Loucy (cell line): ENCODE results near the gene LRRC1.

Experiments
- H2AFZ ChIP-seq: fragments of 200-600 bp; sonication (generic); 2 replicates; pipeline ENCODE4 v1.6.0; 2016; ENCODE audit warnings: antibody characterized with exemption, mild to moderate bottlenecking, low read length, moderate library complexity
- H3F3A ChIP-seq: fragments of 200-600 bp; 2 replicates; pipeline ENCODE4 v1.6.0; 2016; ENCODE audit warnings: antibody characterized with exemption, low read depth, mild to moderate bottlenecking
- H3K27me3 ChIP-seq: fragments of 200-600 bp; sonication (generic); 2 replicates; pipeline ENCODE4 v1.6.1; 2014; ENCODE audit warnings: low read length, mild to moderate bottlenecking; ENCODE audit not compliant: insufficient read depth, poor library complexity, severe bottlenecking
- H3K36me3 ChIP-seq: fragments of 200-600 bp; sonication (generic); 2 replicates; pipeline ENCODE4 v1.6.1; 2016; ENCODE audit warnings: low read length; ENCODE audit not compliant: insufficient read depth
- H3K4me1 ChIP-seq: fragments of 200-600 bp; sonication (generic); 2 replicates; pipeline ENCODE4 v1.5.1; 2014; ENCODE audit warnings: low read length, mild to moderate bottlenecking; ENCODE audit not compliant: insufficient read depth, poor library complexity, severe bottlenecking
- H3K4me2 ChIP-seq: fragments of 200-600 bp; sonication (generic); 2 replicates; pipeline ENCODE4 v1.6.0; 2014; ENCODE audit warnings: antibody characterized with exemption, low read length, low read depth, mild to moderate bottlenecking; ENCODE audit not compliant: poor library complexity, severe bottlenecking
- H3K4me3 ChIP-seq: fragments of 200-600 bp; sonication (generic); 2 replicates; pipeline ENCODE4 v1.5.1; 2014; ENCODE audit warnings: low read length, mild to moderate bottlenecking, mixed read lengths; ENCODE audit not compliant: poor library complexity, severe bottlenecking
- H3K79me2 ChIP-seq: fragments of 200-600 bp; sonication (generic); 2 replicates; pipeline ENCODE4 v1.6.1; 2014; ENCODE audit warnings: low read length; ENCODE audit not compliant: insufficient read depth
- H3K9ac ChIP-seq: fragments of 200-600 bp; sonication (generic); 2 replicates; pipeline ENCODE4 v1.6.0; 2014; ENCODE audit warnings: mild to moderate bottlenecking, low read depth, low read length, moderate library complexity; ENCODE audit not compliant: poor library complexity, severe bottlenecking
- H3K9me2 ChIP-seq: fragments of 200-600 bp; sonication (generic); replicated peaks from 2 replicates; pipeline ENCODE4 v1.6.1; 2016; ENCODE audit warnings: low read depth, low read length, mixed read lengths
- H3K9me3 ChIP-seq: fragments of 200-600 bp; sonication (generic); 2 replicates; pipeline ENCODE4 v1.6.1; 2014; ENCODE audit warnings: mild to moderate bottlenecking, antibody characterized with exemption, low read length, low read depth; ENCODE audit not compliant: insufficient read depth
- H4K20me1 ChIP-seq: fragments of 200-600 bp; sonication (generic); 2 replicates; pipeline ENCODE4 v1.6.0; 2014; ENCODE audit warnings: antibody characterized with exemption, low read length, mild to moderate bottlenecking; ENCODE audit not compliant: insufficient read depth, poor library complexity, severe bottlenecking
- CTCF ChIP-seq: fragments of 200-600 bp; sonication (generic); conservative IDR thresholded peaks from 2 replicates; pipeline ENCODE4 v1.5.1; 2014; ENCODE audit warnings: mild to moderate bottlenecking, antibody characterized with exemption, low read length
- EZH2phosphoT487 ChIP-seq: fragments of 200-600 bp; IDR thresholded peaks from 2 replicates; pipeline ENCODE4 v1.6.1; 2018; ENCODE audit warnings: antibody characterized with exemption, mild to moderate bottlenecking, moderate library complexity, borderline replicate concordance

Gene LRRC1

GRCh38 chr6:53873922-53874321 lies 79.1 kb downstream of the LRRC1 start:
- H4K20me1 ChIP-seq, result no peaks in the 10 kb centered on the region
- no peaks in the 10 kb centered on the region for H3K27me3 ChIP-seq
- no peaks in the 10 kb centered on the region for H3K36me3 ChIP-seq
- no peak overlapping the region for H3K4me3 ChIP-seq
- peaks cover 5% of the 10 kb centered on the region for H3K4me1 ChIP-seq
- peaks cover 7% of the 10 kb centered on the region; the same call in 1 of the 2 replicates for H3K79me2 ChIP-seq
- no peak overlapping the region for H3K4me2 ChIP-seq
- no peak overlapping the region for H2AFZ ChIP-seq
- no peaks in the 10 kb centered on the region for H3K9me3 ChIP-seq
- no peaks in the 10 kb centered on the region for H3F3A ChIP-seq
- no peaks in the 10 kb centered on the region for H3K9me2 ChIP-seq
- no peak overlapping the region for H3K9ac ChIP-seq
- TF ChIP-seq EZH2phosphoT487 (no peak), CTCF (no peak)

- no peaks in the 10 kb centered on the region for H3K4me1 ChIP-seq
- H3K9me2 ChIP-seq, result no peaks in the 10 kb centered on the region
- H3K4me2 ChIP-seq, result no peak overlapping the region
- no peak overlapping the region for H3K4me3 ChIP-seq
- no peaks in the 10 kb centered on the region for H3F3A ChIP-seq
- no peak overlapping the region for H3K9ac ChIP-seq
- no peaks in the 10 kb centered on the region for H4K20me1 ChIP-seq
- no peaks in the 10 kb centered on the region for H3K9me3 ChIP-seq
- TF ChIP-seq EZH2phosphoT487 (no peak), CTCF (no peak)
- no peaks in the 10 kb centered on the region for H3K36me3 ChIP-seq
- H3K79me2 ChIP-seq, result peaks cover 7% of the 10 kb centered on the region; the same call in 1 of the 2 replicates
- no peaks in the 10 kb centered on the region for H3K27me3 ChIP-seq
- no peak overlapping the region for H2AFZ ChIP-seq
Observed at GRCh38 chr6:53874964-53875363, 80.2 kb downstream of the LRRC1 start.

- Histone ChIP-seq H3K79me2 (peaks cover 3% of the 10 kb centered on the region; the same call in 1 of the 2 replicates), H3K36me3 (no peaks in the 10 kb centered on the region), H2AFZ (no peak overlapping the region), H3K4me1 (no peaks in the 10 kb centered on the region), H3K4me3 (no peak overlapping the region), H3K9me3 (no peaks in the 10 kb centered on the region), H3K27me3 (no peaks in the 10 kb centered on the region), H3K4me2 (no peak overlapping the region), H3K9me2 (no peaks in the 10 kb centered on the region), H3F3A (no peaks in the 10 kb centered on the region), H4K20me1 (no peaks in the 10 kb centered on the region), H3K9ac (no peak overlapping the region)
- TF ChIP-seq EZH2phosphoT487 (no peak), CTCF (no peak)
Observed at GRCh38 chr6:53877151-53877550, 82.3 kb downstream of the LRRC1 start.
